NCI-H2171 (cell line): ENCODE results near the gene ETV3.

Experiments used
- DNase-seq: peaks from one replicate; lab custom pipeline; 2025; lab: John Stamatoyannopoulos, UW

Gene ETV3

GRCh38 chr1:157161901-157162300, 23.7 kb upstream of the ETV3 start:
- DNase-seq: no peak

- DNase-seq: no peak
These were observed 20.8 kb upstream of the ETV3 start for GRCh38 chr1:157158967-157159366.

GRCh38 chr1:157157501-157158190, 19.5 kb upstream of the ETV3 start:
- no peak for DNase-seq

- peak; percentile 24 for DNase-seq
These were observed 17.9 kb upstream of the ETV3 start for GRCh38 chr1:157156058-157156541.

GRCh38 chr1:157155658-157156057, 17.5 kb upstream of the ETV3 start:
- no peak for DNase-seq

- no peak for DNase-seq
These were observed 16.8 kb upstream of the ETV3 start for GRCh38 chr1:157154940-157155514.

- DNase-seq: no peak
These were observed 16.1 kb upstream of the ETV3 start for GRCh38 chr1:157154291-157154690.

GRCh38 chr1:157153746-157154145, 15.6 kb upstream of the ETV3 start:
- no peak for DNase-seq

GRCh38 chr1:157152510-157152909, 14.3 kb upstream of the ETV3 start:
- DNase-seq: no peak

- no peak for DNase-seq
These were observed 13.3 kb upstream of the ETV3 start for GRCh38 chr1:157151506-157151905.

- DNase-seq: no peak
These were observed 12.9 kb upstream of the ETV3 start for GRCh38 chr1:157151073-157151472.

- no peak for DNase-seq
These were observed 12.4 kb upstream of the ETV3 start for GRCh38 chr1:157150631-157151030.

- DNase-seq: no peak
These were observed 9.9 kb upstream of the ETV3 start for GRCh38 chr1:157147906-157148700.

- no peak for DNase-seq
These were observed 8.8 kb upstream of the ETV3 start for GRCh38 chr1:157147037-157147436.

GRCh38 chr1:157146244-157146643, 8.0 kb upstream of the ETV3 start:
- DNase-seq: no peak

- DNase-seq: no peak
These were observed 6.9 kb upstream of the ETV3 start for GRCh38 chr1:157145076-157145475.

- no peak for DNase-seq
These were observed 6.3 kb upstream of the ETV3 start for GRCh38 chr1:157144509-157144908.

- no peak for DNase-seq
These were observed 4.7 kb upstream of the ETV3 start for GRCh38 chr1:157142765-157143423.

GRCh38 chr1:157142201-157142600, 4.0 kb upstream of the ETV3 start:
- DNase-seq: no peak

- DNase-seq: no peak
These were observed 3.1 kb upstream of the ETV3 start for GRCh38 chr1:157141212-157141855.

- DNase-seq: no peak
These were observed 1.9 kb upstream of the ETV3 start for GRCh38 chr1:157140063-157140588.
